Suprapubic skin (tissue), 4 donors: ENCODE data around the gene IQCN. TPM values are rescaled to one million over a fixed set of nuclear protein-coding genes. Genes with fewer than 3 reads are reported as not detected.

Experiments
- DNase-seq, 2 donors: peaks; one replicate each; pipeline ENCODE4 v3.0.0-alpha.2; 2019; ENCODE audit warnings: low spot score in 2 of 2
- H3K27ac ChIP-seq: fragments of 200-600 bp; sonication (generic); one replicate; pipeline ENCODE4 v1.5.1; 2019
- H3K27me3 ChIP-seq: fragments of 200-600 bp; sonication (generic); one replicate; pipeline ENCODE4 v1.5.1; 2019
- H3K36me3 ChIP-seq: fragments of 200-600 bp; sonication (generic); one replicate; pipeline ENCODE4 v1.5.1; 2019
- H3K4me1 ChIP-seq: fragments of 200-600 bp; sonication (generic); one replicate; pipeline ENCODE4 v1.5.1; 2019
- H3K4me3 ChIP-seq: fragments of 200-600 bp; sonication (generic); one replicate; pipeline ENCODE4 v1.5.1; 2019; ENCODE audit warnings: mild to moderate bottlenecking
- H3K9me3 ChIP-seq: fragments of 200-600 bp; sonication (generic); one replicate; pipeline ENCODE4 v1.5.1; 2019
- CTCF ChIP-seq, 2 donors: fragments of 200-600 bp in 1 of 2; fragments of 450-650 bp in 1 of 2; sonication (generic) in 1 of 2; IDR thresholded peaks; one replicate each; pipeline ENCODE4 v1.5.1; 2016 to 2019; ENCODE audit warnings: antibody characterized with exemption in 2 of 2, mild to moderate bottlenecking in 1 of 2, moderate library complexity in 1 of 2
- EP300 ChIP-seq: sonication (generic); formaldehyde crosslinking; IDR thresholded peaks from one replicate; pipeline ENCODE4 v1.6.1; 2017; ENCODE audit warnings: antibody characterized with exemption
- POLR2A ChIP-seq, 2 donors: fragments of 450-650 bp; IDR thresholded peaks; one replicate each; pipeline ENCODE4 v1.6.1; 2017; ENCODE audit warnings: antibody characterized with exemption in 2 of 2, mild to moderate bottlenecking in 2 of 2, moderate library complexity in 2 of 2
- POLR2AphosphoS5 ChIP-seq, 3 donors: sonication (generic); formaldehyde crosslinking; IDR thresholded peaks; one replicate each; pipeline ENCODE4 v1.6.1; 2017; ENCODE audit warnings: antibody characterized with exemption in 3 of 3
- WGBS: methylation state at CpG from one replicate; pipeline ENCODE4 v1.1.5; 2018; 5-methylcytosine and 5-hydroxymethylcytosine counted together
- total RNA-seq, 4 donors: library from RNA; depleted of rRNA; stranded (reverse); fragments of >200 nt; gene quantifications; one replicate each; pipeline ENCODE4 v1.1.0, GENCODE V29; 2016

Gene IQCN
- total RNA-seq, 4 donors from 2014 or later = 8.1 to 27.6 (median 13.6) TPM

- H3K27me3 ChIP-seq = no peaks in the 10 kb centered on the region
- TF ChIP-seq CTCF (IDR thresholded peaks at IDR 0.05) (no peak), POLR2A (IDR thresholded peaks at IDR 0.05) (no peak), POLR2AphosphoS5 (IDR thresholded peaks at IDR 0.05) (no peak), EP300 (no peak)
- 63% methylated on average over 12 of the region's 12 CpGs for WGBS
- DNase-seq = no peak
- H3K4me3 ChIP-seq = no peak overlapping the region
- no peaks in the 10 kb centered on the region for H3K36me3 ChIP-seq
- peaks cover 64% of the 10 kb centered on the region for H3K4me1 ChIP-seq
- no peaks in the 10 kb centered on the region for H3K9me3 ChIP-seq
- peak overlapping the region; percentile 65 for H3K27ac ChIP-seq
Observed at GRCh38 chr19:18289471-18290301, 15.4 kb upstream of the IQCN start.

- H3K4me1 ChIP-seq = peaks cover 64% of the 10 kb centered on the region
- no peak for DNase-seq
- peak overlapping the region; percentile 14 for H3K27ac ChIP-seq
- TF ChIP-seq POLR2A (IDR thresholded peaks at IDR 0.05) = no peak
- TF ChIP-seq CTCF (IDR thresholded peaks at IDR 0.05) = no peak
- no peak for TF ChIP-seq EP300
- no peak for TF ChIP-seq POLR2AphosphoS5 (IDR thresholded peaks at IDR 0.05)
- no peak overlapping the region for H3K4me3 ChIP-seq
- no peaks in the 10 kb centered on the region for H3K36me3 ChIP-seq
- H3K27me3 ChIP-seq = no peaks in the 10 kb centered on the region
- WGBS = 68% methylated on average over 11 of the region's 26 CpGs
- H3K9me3 ChIP-seq = no peaks in the 10 kb centered on the region
Observed at GRCh38 chr19:18287836-18288772, 13.9 kb upstream of the IQCN start.

- peaks cover 64% of the 10 kb centered on the region for H3K4me1 ChIP-seq
- TF ChIP-seq CTCF (IDR thresholded peaks at IDR 0.05) (no peak), POLR2AphosphoS5 (IDR thresholded peaks at IDR 0.05) (no peak), EP300 (no peak), POLR2A (IDR thresholded peaks at IDR 0.05) (no peak)
- no peaks in the 10 kb centered on the region for H3K9me3 ChIP-seq
- no peak overlapping the region for H3K27ac ChIP-seq
- no peak for DNase-seq
- no peaks in the 10 kb centered on the region for H3K27me3 ChIP-seq
- H3K36me3 ChIP-seq = no peaks in the 10 kb centered on the region
- H3K4me3 ChIP-seq = no peak overlapping the region
- 55% methylated on average over 8 of the region's 21 CpGs for WGBS
Observed at GRCh38 chr19:18286973-18287635, 12.9 kb upstream of the IQCN start.

GRCh38 chr19:18284712-18285360 is 10.6 kb upstream of the IQCN start:
- Histone ChIP-seq H3K9me3 (no peaks in the 10 kb centered on the region), H3K27ac (peak overlapping the region; percentile 60), H3K36me3 (no peaks in the 10 kb centered on the region), H3K27me3 (no peaks in the 10 kb centered on the region), H3K4me3 (no peak overlapping the region), H3K4me1 (peaks cover 43% of the 10 kb centered on the region)
- TF ChIP-seq EP300 = no peak
- TF ChIP-seq CTCF (IDR thresholded peaks at IDR 0.05) = no peak
- TF ChIP-seq POLR2A (IDR thresholded peaks at IDR 0.05) = no peak
- no peak for TF ChIP-seq POLR2AphosphoS5 (IDR thresholded peaks at IDR 0.05)
- no peak for DNase-seq
- WGBS = 59% methylated on average over 11 of the region's 12 CpGs
